Thyroid gland (tissue), 4 donors: ENCODE measurements around the gene MRFAP1L1. TPM values are rescaled to one million over a fixed set of nuclear protein-coding genes. Genes with fewer than 3 reads are reported as not detected.
"Not testable (repeated sequence)": the region's sequence is repeated elsewhere in the genome, so short reads cannot be mapped to it uniquely, and the experiment has no call there.

Source experiments
- DNase-seq, 2 donors: peaks; one replicate each; pipeline ENCODE4 v3.0.0-alpha.2; 2019
- H3K27ac ChIP-seq, 3 donors: fragments of 200-600 bp; sonication (generic); 1 replicate in 2 of 3; 2 replicates in 1 of 3; pipeline ENCODE4 v1.5.1; 2016 to 2019; ENCODE audit warnings: mild to moderate bottlenecking in 1 of 3, moderate library complexity in 1 of 3
- H3K27me3 ChIP-seq: fragments of 200-600 bp; sonication (generic); one replicate; pipeline ENCODE4 v1.5.1; 2019
- H3K36me3 ChIP-seq, 2 donors: fragments of 200-600 bp; sonication (generic); one replicate each; pipeline ENCODE4 v1.5.1; 2016 to 2019
- H3K4me1 ChIP-seq, 2 donors: fragments of 200-600 bp; sonication (generic); one replicate each; pipeline ENCODE4 v1.5.1; 2017 to 2019
- H3K4me3 ChIP-seq, 3 donors: fragments of 200-600 bp; sonication (generic); replicated peaks in 1 of 3; 1 replicate in 2 of 3; 2 replicates in 1 of 3; pipeline ENCODE4 v1.5.1; 2016; ENCODE audit warnings: mild to moderate bottlenecking in 1 of 3
- H3K9me3 ChIP-seq: fragments of 200-600 bp; sonication (generic); one replicate; pipeline ENCODE4 v1.5.1; 2017
- CTCF ChIP-seq, 6 experiments: fragments of 200-600 bp in 3 of 6; fragments of 450-650 bp in 3 of 6; sonication (generic) in 3 of 6; IDR thresholded peaks; one replicate each; pipeline ENCODE4 v1.5.1; 2016 to 2019; ENCODE audit warnings: antibody characterized with exemption in 6 of 6, mild to moderate bottlenecking in 2 of 6, inconsistent platforms in 1 of 6, moderate library complexity in 1 of 6
- POLR2A ChIP-seq, 2 donors: fragments of 450-650 bp; IDR thresholded peaks; one replicate each; pipeline ENCODE4 v1.6.1; 2017; ENCODE audit warnings: antibody characterized with exemption in 2 of 2, mild to moderate bottlenecking in 2 of 2, moderate library complexity in 1 of 2
- WGBS, 2 donors: methylation state at CpG; one replicate each; pipeline ENCODE4 v1.1.5; 2017; 5-methylcytosine and 5-hydroxymethylcytosine counted together
- intact Hi-C: fragments of 100-400 bp; cut with DNase I; formaldehyde crosslinking; loops from one replicate; pipeline ENCODE4 v1.15.1; 2023
- total RNA-seq, 4 donors: library from RNA; depleted of rRNA; stranded (reverse); fragments of >200 nt; gene quantifications; one replicate each; pipeline ENCODE4 v1.2.3, GENCODE V29; 2016

MRFAP1L1 gene
- total RNA-seq, 4 donors from 2014 or later, result 70.5 to 93.9 (median 76.2) TPM

DNA sequence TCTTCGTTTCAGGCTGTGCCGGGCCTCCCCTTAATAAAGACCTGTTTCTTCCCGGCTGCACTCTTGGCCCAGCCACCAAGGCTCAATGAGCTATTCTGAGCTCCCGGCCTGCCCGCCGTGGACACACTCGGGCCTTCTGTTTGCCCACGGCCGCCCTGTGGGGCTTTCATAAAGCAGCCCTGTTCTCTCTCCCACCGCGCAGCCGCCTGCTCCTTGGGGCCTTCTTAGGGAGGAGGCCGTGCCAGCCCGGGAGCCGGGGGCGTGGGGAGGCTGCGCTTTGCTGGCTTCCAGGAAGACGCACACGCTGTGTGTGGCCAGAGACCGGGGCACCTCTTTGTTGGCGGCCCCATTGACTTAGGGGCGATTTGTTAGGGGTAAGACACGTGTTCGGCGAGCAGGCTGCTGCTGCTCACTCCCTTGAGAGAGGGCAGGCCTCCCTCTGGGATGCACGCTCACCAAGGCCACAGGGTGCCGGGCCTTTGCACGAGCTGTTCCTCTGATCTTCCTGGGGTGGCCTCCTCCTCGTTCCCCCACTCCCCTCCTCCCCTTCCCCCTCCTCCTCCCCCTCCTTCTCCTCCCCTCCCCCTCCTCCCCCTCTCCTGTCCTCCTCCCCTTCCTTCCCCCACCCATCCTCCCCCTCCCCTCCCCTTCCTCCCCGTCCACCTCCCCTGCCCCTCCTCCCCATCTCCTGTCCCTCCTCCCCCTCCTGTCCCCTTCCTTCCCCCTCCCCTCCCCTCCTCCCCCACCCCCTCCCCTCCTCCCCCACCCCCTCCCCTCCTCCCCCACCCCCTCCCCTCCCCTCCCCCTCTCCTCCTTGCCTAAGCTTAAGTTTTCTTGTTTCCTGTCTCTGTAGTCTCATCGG, 17.6 kb upstream of the MRFAP1L1 start:
- 61 to 73% methylated on average over 20 to 29 of the region's 31 CpGs for WGBS, 2 donors
- no peak for DNase-seq
- Histone ChIP-seq H3K27ac (no peak overlapping the region), H3K4me3 (no peak overlapping the region), H3K4me1 (no peaks in the 10 kb centered on the region), H3K9me3 (no peaks in the 10 kb centered on the region), H3K27me3 (no peaks in the 10 kb centered on the region), H3K36me3 (no peaks in the 10 kb centered on the region)
- intact Hi-C loops, result no loop called here
- TF ChIP-seq POLR2A (IDR thresholded peaks at IDR 0.05) (no peak), CTCF (IDR thresholded peaks at IDR 0.05) (no peak)

GRCh38 chr4:6725427-6725961, 15.8 kb upstream of the MRFAP1L1 start:
- H3K4me3 ChIP-seq, intact Hi-C loops, H3K27ac ChIP-seq, H3K36me3 ChIP-seq, H3K27me3 ChIP-seq, H3K4me1 ChIP-seq, H3K9me3 ChIP-seq, DNase-seq: not testable (repeated sequence)
- WGBS, 2 donors, result 93% methylated on average over 16 of the region's 16 CpGs

- Histone ChIP-seq H3K27ac (no peak overlapping the region), H3K4me3 (no peak overlapping the region), H3K4me1 (peaks cover 0 to 3% of the 10 kb centered on the region in 2 donors), H3K27me3 (no peaks in the 10 kb centered on the region), H3K36me3 (no peaks in the 10 kb centered on the region), H3K9me3 (no peaks in the 10 kb centered on the region)
- no peak for DNase-seq
- TF ChIP-seq POLR2A (IDR thresholded peaks at IDR 0.05) (no peak), CTCF (IDR thresholded peaks at IDR 0.05) (no peak)
- intact Hi-C loops, result no loop called here
- 85 to 89% methylated on average over 12 to 21 of the region's 21 CpGs for WGBS, 2 donors
These were observed 14.9 kb upstream of the MRFAP1L1 start for GRCh38 chr4:6724421-6725111.

DNA sequence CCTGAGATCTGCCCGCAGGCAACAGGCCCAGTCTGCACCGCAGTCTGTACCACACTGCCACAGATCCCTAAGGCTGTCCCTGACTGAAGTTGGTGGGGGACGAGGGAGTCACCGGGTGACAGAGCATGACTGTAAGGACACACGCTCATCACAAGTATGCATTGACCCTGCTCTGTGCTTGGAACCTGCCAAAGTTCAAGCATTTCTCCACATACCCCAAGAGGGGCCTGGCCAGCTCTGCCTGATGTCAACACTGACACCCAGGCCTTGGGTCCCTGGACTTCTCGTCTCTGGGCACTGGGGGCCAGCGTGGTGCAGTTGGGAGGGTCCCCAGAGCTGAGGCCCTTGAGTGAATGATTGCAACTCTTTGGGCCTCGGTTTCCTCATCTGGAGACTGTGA, 14.2 kb upstream of the MRFAP1L1 start:
- no peak for TF ChIP-seq CTCF (IDR thresholded peaks at IDR 0.05)
- H3K36me3 ChIP-seq, result no peaks in the 10 kb centered on the region
- H3K27me3 ChIP-seq, result no peaks in the 10 kb centered on the region
- no peak for DNase-seq
- peaks cover 0 to 3% of the 10 kb centered on the region in 2 donors for H3K4me1 ChIP-seq
- no peaks in the 10 kb centered on the region for H3K9me3 ChIP-seq
- H3K4me3 ChIP-seq, result no peak overlapping the region
- H3K27ac ChIP-seq, result no peak overlapping the region
- 92 to 100% methylated on average over 3 to 6 of the region's 8 CpGs for WGBS, 2 donors
- intact Hi-C loops, result no loop called here

- TF ChIP-seq CTCF (IDR thresholded peaks at IDR 0.05), result no peak
- no peak for TF ChIP-seq POLR2A (IDR thresholded peaks at IDR 0.05)
- H3K9me3 ChIP-seq, result no peaks in the 10 kb centered on the region
- H3K4me3 ChIP-seq, result no peak overlapping the region
- no peak overlapping the region for H3K27ac ChIP-seq
- 90 to 91% methylated on average over 5 to 12 of the region's 12 CpGs for WGBS, 2 donors
- no peak for DNase-seq
- H3K4me1 ChIP-seq, result peaks cover 0 to 3% of the 10 kb centered on the region in 2 donors
- no peaks in the 10 kb centered on the region for H3K36me3 ChIP-seq
- H3K27me3 ChIP-seq, result no peaks in the 10 kb centered on the region
- intact Hi-C loops, result no loop called here
These were observed 13.2 kb upstream of the MRFAP1L1 start for GRCh38 chr4:6722891-6723290.
